Thyroid gland (tissue), 4 donors: ENCODE measurements around the gene MORC2. TPM values are rescaled to one million over a fixed set of nuclear protein-coding genes. Genes with fewer than 3 reads are reported as not detected.

Experiments
- DNase-seq, 2 donors: peaks; one replicate each; pipeline ENCODE4 v3.0.0-alpha.2; 2019
- H3K27ac ChIP-seq, 3 donors: fragments of 200-600 bp; sonication (generic); 1 replicate in 2 of 3; 2 replicates in 1 of 3; pipeline ENCODE4 v1.5.1; 2016 to 2019; ENCODE audit warnings: mild to moderate bottlenecking in 1 of 3, moderate library complexity in 1 of 3
- H3K27me3 ChIP-seq: fragments of 200-600 bp; sonication (generic); one replicate; pipeline ENCODE4 v1.5.1; 2019
- H3K36me3 ChIP-seq, 2 donors: fragments of 200-600 bp; sonication (generic); one replicate each; pipeline ENCODE4 v1.5.1; 2016 to 2019
- H3K4me1 ChIP-seq, 2 donors: fragments of 200-600 bp; sonication (generic); one replicate each; pipeline ENCODE4 v1.5.1; 2017 to 2019
- H3K4me3 ChIP-seq, 3 donors: fragments of 200-600 bp; sonication (generic); replicated peaks in 1 of 3; 1 replicate in 2 of 3; 2 replicates in 1 of 3; pipeline ENCODE4 v1.5.1; 2016; ENCODE audit warnings: mild to moderate bottlenecking in 1 of 3
- H3K9me3 ChIP-seq: fragments of 200-600 bp; sonication (generic); one replicate; pipeline ENCODE4 v1.5.1; 2017
- CTCF ChIP-seq, 6 experiments: fragments of 200-600 bp in 3 of 6; fragments of 450-650 bp in 3 of 6; sonication (generic) in 3 of 6; IDR thresholded peaks; one replicate each; pipeline ENCODE4 v1.5.1; 2016 to 2019; ENCODE audit warnings: antibody characterized with exemption in 6 of 6, mild to moderate bottlenecking in 2 of 6, inconsistent platforms in 1 of 6, moderate library complexity in 1 of 6
- POLR2A ChIP-seq, 2 donors: fragments of 450-650 bp; IDR thresholded peaks; one replicate each; pipeline ENCODE4 v1.6.1; 2017; ENCODE audit warnings: antibody characterized with exemption in 2 of 2, mild to moderate bottlenecking in 2 of 2, moderate library complexity in 1 of 2
- WGBS, 2 donors: methylation state at CpG; one replicate each; pipeline ENCODE4 v1.1.5; 2017; 5-methylcytosine and 5-hydroxymethylcytosine counted together
- intact Hi-C: fragments of 100-400 bp; cut with DNase I; formaldehyde crosslinking; loops from one replicate; pipeline ENCODE4 v1.15.1; 2023
- total RNA-seq, 4 donors: library from RNA; depleted of rRNA; stranded (reverse); fragments of >200 nt; gene quantifications; one replicate each; pipeline ENCODE4 v1.2.3, GENCODE V29; 2016

Gene MORC2
- total RNA-seq, 4 donors from 2014 or later, result 14.9 to 32.8 (median 24.6) TPM

- Histone ChIP-seq H3K27me3 (no peaks in the 10 kb centered on the region), H3K4me1 (no peaks in the 10 kb centered on the region), H3K9me3 (no peaks in the 10 kb centered on the region), H3K27ac (no peak overlapping the region), H3K4me3 (no peak overlapping the region), H3K36me3 (no peaks in the 10 kb centered on the region)
- intact Hi-C loops, result no loop called here
- WGBS, 2 donors, result 93 to 96% methylated on average over 8 of the region's 8 CpGs
- no peak for DNase-seq
- TF ChIP-seq CTCF (IDR thresholded peaks at IDR 0.05), result no peak
- TF ChIP-seq POLR2A (IDR thresholded peaks at IDR 0.05), result no peak
Measured at GRCh38 chr22:30892286-30892685, 76.3 kb downstream of the MORC2 start.

- Histone ChIP-seq H3K9me3 (no peaks in the 10 kb centered on the region), H3K36me3 (no peaks in the 10 kb centered on the region), H3K4me3 (no peak overlapping the region), H3K27ac (no peak overlapping the region), H3K27me3 (no peaks in the 10 kb centered on the region), H3K4me1 (no peaks in the 10 kb centered on the region)
- 90% methylated on average over 6 of the region's 6 CpGs for WGBS, 2 donors
- DNase-seq, result no peak
- intact Hi-C loops, result no loop called here
- TF ChIP-seq CTCF (IDR thresholded peaks at IDR 0.05) (no peak), POLR2A (IDR thresholded peaks at IDR 0.05) (no peak)
Measured at GRCh38 chr22:30891781-30892180, 76.8 kb downstream of the MORC2 start.

GRCh38 chr22:30891443-30891755 is 77.2 kb downstream of the MORC2 start:
- intact Hi-C loops, result no loop called here
- no peak overlapping the region for H3K4me3 ChIP-seq
- no peak for DNase-seq
- H3K27me3 ChIP-seq, result no peaks in the 10 kb centered on the region
- no peaks in the 10 kb centered on the region for H3K36me3 ChIP-seq
- H3K9me3 ChIP-seq, result no peaks in the 10 kb centered on the region
- WGBS, 2 donors, result 90% methylated on average over 8 of the region's 8 CpGs
- H3K4me1 ChIP-seq, result no peaks in the 10 kb centered on the region
- no peak overlapping the region for H3K27ac ChIP-seq
- TF ChIP-seq CTCF (IDR thresholded peaks at IDR 0.05), result no peak
- TF ChIP-seq POLR2A (IDR thresholded peaks at IDR 0.05), result no peak

GRCh38 chr22:30890686-30891442 is 77.7 kb downstream of the MORC2 start:
- Histone ChIP-seq H3K9me3 (no peaks in the 10 kb centered on the region), H3K36me3 (no peaks in the 10 kb centered on the region), H3K27ac (no peak overlapping the region), H3K4me1 (no peaks in the 10 kb centered on the region), H3K4me3 (no peak overlapping the region), H3K27me3 (no peaks in the 10 kb centered on the region)
- intact Hi-C loops, result no loop called here
- 72 to 79% methylated on average over 9 to 15 of the region's 17 CpGs for WGBS, 2 donors
- TF ChIP-seq POLR2A (IDR thresholded peaks at IDR 0.05) (no peak), CTCF (IDR thresholded peaks at IDR 0.05) (peak; percentile 28 to 78 (median 57))
- DNase-seq, result peak; percentile 41 to 46

GRCh38 chr22:30889996-30890480 is 78.5 kb downstream of the MORC2 start:
- Histone ChIP-seq H3K4me3 (no peak overlapping the region), H3K9me3 (no peaks in the 10 kb centered on the region), H3K36me3 (no peaks in the 10 kb centered on the region), H3K4me1 (no peaks in the 10 kb centered on the region), H3K27ac (no peak overlapping the region), H3K27me3 (no peaks in the 10 kb centered on the region)
- intact Hi-C loops, result no loop called here
- WGBS, 2 donors, result 89 to 94% methylated on average over 9 of the region's 9 CpGs
- no peak for TF ChIP-seq CTCF (IDR thresholded peaks at IDR 0.05)
- TF ChIP-seq POLR2A (IDR thresholded peaks at IDR 0.05), result no peak
- DNase-seq, result no peak
